HS-5 (cell line): ENCODE results near the gene MARCHF6.

Experiments
- DNase-seq: peaks from one replicate; pipeline ENCODE4 v3.0.0-alpha.2; 2012; ENCODE audit warnings: low read depth

The MARCHF6 gene, protein sequence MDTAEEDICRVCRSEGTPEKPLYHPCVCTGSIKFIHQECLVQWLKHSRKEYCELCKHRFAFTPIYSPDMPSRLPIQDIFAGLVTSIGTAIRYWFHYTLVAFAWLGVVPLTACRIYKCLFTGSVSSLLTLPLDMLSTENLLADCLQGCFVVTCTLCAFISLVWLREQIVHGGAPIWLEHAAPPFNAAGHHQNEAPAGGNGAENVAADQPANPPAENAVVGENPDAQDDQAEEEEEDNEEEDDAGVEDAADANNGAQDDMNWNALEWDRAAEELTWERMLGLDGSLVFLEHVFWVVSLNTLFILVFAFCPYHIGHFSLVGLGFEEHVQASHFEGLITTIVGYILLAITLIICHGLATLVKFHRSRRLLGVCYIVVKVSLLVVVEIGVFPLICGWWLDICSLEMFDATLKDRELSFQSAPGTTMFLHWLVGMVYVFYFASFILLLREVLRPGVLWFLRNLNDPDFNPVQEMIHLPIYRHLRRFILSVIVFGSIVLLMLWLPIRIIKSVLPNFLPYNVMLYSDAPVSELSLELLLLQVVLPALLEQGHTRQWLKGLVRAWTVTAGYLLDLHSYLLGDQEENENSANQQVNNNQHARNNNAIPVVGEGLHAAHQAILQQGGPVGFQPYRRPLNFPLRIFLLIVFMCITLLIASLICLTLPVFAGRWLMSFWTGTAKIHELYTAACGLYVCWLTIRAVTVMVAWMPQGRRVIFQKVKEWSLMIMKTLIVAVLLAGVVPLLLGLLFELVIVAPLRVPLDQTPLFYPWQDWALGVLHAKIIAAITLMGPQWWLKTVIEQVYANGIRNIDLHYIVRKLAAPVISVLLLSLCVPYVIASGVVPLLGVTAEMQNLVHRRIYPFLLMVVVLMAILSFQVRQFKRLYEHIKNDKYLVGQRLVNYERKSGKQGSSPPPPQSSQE

DNA sequence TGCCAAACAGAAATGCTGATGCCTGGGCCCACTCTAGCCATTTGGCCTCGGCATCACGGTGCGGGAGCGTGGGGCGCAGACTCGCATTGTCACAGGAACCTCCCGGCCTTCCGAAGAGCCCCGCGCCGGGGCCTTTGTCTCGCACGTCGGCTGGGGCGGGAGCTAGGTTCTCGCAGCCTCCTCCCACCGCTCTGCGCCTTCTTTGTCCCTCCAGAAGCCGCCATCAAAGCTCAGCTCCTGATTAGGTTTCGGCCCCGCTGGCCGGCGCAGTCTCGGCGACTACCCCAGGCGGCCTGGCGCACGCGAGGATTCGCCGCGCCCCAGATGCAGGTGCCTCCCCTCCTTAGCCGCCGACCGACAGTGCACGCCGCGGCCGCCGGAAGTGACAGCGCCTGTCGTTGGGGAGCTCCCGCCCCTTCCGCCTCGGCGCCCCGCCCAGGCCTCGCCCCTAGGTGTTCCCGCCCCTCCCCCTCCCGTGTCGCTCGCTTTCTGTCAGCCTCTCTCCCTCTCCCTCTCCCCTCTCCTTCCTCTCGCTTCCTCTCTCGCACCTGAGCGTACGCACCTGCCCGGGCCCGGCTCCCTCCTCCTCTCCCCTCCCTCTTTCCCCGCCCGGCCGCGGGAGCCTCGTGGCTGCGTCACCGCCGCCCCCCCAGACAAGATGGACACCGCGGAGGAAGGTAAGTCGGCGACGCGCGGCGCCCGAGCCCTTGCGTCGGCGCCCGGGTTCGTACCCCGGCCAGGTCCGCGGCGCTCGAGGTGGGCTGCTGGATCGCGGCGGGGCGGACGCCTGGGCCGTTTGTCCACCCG is at the start of gene MARCHF6:
Gene MARCHF6 (plus strand): TSS at position 455 of the 807 bp plus-strand sequence. CDS start 204 bp downstream, at position 659.
- DNase-seq, result no peak

DNA sequence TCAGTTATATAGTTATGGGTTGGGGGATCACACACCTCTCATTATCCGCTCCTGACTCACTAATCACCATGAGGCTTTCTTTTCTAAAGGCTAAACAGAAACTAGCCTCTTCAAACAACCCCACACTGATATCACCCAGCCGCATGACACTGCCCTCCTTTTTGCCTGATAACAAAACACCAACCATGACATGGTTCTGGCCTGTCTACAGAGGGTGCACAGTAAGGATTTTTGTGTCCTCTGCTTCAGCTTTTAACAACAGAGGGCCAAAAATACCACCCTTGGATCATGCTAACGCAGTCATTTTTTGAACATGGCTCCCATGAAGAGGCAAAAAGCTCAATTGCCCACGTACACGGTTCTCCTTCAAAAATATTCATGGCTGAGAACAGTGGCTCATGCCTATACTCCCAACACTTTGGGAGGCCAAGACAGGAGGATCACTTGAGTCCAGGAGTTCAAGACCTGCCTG is 49.8 kb upstream of the MARCHF6 start:
- no peak for DNase-seq

DNA sequence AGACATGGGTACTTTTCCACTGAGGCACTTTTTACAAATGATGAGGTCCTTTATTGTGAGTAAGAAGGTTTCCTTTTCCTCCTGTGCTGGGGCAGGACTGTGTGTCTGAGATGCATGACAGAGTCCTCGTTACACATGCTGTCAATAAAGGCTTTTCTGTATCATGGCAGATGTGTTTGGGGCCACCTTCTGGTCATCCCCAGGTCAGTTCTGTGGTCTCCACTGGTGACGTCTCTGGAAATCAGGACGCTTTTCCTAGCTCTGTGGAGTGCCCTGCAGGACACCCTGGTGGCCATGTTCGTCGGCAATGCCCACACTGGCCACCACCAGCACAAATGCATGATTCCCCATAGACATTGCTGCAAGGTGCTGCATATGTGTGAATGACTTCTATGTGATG is 48.6 kb upstream of the MARCHF6 start:
- no peak for DNase-seq

DNA sequence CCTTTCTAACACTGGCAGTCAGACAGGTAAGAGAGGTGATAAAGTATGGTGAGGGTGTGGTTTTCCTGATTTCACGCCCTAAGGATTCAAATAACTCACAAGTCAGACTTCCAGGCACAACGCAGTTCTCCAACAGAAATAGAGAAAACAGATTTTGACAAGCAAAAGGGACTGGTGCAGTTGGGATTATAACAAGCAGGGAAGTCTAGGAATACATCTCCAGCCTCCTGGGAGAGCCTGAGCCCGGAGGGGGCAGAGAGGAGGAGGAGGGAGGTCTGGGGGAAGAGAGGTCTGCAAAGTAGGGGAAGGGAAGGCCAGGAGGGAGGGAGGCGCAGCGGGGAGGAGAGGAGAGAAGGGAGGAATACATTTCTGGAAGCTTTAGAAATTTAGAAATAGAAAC is 47.4 kb upstream of the MARCHF6 start:
- DNase-seq, result no peak

- no peak for DNase-seq
These were observed 46.7 kb upstream of the MARCHF6 start for GRCh38 chr5:10306806-10307205.

DNA sequence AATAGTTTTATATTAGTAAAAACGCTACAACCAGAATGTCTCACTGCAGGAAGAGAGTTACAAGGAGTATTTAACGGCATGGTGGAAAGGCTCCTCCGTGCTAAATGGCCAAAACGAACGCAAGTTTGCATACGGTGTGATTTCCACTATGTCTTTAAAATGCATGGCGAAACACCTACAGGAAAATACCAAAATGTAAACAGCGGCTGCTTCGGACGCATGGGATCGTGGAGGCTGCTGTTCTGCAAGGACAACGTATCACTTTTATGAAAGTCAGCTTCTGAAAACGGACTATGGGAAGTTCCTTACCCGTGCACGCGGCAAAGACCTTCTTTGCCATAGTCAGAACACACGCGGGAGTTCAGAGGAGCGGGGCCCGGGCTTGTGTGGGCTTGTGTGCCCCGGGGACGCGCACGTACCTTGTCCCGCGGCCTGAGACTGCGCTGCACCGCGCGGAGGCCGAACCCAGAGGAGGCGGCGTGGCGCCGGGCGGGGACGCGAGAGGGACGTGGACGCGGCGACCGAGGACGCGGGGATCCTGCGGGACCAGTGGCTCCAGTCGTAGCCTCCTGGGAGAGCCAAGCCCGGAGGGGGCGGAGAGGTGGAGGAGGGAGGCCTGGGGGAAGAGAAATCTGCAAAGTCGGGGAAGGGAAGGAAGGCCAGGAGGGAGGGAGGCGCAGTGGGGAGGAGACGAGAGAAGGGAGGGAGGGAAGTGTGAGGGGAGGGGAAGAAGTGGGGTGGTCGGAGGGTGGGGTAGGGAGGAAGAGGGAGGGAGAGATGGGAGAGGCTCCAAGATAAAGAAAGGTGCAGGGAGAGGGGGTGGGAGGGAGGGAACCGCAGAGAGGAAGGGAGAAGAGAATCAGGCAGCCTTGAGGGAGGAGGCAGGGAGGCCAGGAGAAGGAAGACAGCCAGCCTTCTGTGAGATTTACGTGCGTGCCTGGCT is 46.0 kb upstream of the MARCHF6 start, which contains the start of gene CMBL:
Gene CMBL (minus strand): TSS at position 697 of the 943 bp plus-strand sequence. CDS start 17,140 bp downstream, outside the sequence.
- peak; percentile 24 for DNase-seq

GRCh38 chr5:10308844-10309243 is 44.7 kb upstream of the MARCHF6 start:
- DNase-seq, result no peak

GRCh38 chr5:10310066-10310779 is 43.3 kb upstream of the MARCHF6 start:
- DNase-seq, result peak; percentile 22

- peak; percentile 19 for DNase-seq
These were observed 42.5 kb upstream of the MARCHF6 start for GRCh38 chr5:10310835-10311570.

DNA sequence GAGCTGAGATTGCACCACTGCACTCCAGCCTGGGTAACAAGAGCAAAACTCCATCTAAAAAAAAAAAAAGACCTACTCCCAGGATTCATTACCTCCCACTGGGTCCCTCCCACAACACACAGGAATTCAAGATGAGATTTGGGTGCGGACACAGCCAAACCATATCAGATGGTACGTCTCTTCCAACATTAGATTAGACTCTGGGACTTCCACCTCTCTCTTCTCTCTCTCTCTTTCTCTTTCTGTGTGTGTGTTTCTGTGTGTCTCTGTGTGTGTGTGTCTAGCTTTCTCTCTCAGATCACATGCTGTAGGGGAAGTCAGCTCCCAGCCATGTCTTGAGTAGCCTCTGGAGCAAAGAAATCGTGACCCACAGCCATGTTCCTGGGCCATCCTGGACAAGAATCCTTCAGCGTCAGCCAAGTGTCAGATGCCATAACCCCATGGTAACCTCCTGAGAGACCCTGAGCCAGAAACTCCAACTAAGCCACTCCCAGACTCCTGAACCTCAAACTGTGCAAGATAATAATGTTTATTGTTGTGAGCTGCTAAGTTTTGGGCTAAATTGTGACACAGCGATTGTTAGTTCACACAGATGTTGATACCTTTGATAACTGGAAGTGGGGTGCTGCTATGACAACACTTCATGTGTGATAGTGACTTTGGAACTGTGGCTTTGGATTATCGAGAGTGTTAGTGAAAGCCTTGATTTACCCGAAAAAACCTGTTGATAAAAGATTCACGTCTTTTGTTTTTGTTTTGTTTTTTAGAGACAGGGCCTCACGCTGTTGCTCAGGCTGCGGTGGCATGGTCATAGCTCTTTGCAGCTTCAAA is 41.7 kb upstream of the MARCHF6 start:
- DNase-seq, result no peak

DNA sequence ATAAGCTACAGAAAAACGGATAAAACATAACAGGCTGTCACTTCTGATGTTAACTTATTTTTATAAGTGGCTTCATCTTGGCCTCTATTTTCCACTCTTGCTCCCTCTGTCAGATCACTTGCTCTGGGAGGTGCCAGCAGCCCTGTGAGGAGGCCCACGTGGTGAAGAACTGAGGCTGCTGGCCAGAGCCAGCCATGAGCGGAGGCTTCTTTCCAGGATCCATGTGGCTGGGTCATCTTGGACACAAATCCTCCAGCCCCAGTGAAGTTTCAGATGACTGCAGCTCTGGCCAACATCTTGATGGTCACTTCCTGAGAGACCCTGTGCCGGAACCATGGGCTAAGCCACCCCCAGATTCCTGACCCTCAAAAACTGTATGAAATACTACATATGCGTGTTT is 38.3 kb upstream of the MARCHF6 start:
- DNase-seq, result no peak

- no peak for DNase-seq
These were observed 37.5 kb upstream of the MARCHF6 start for GRCh38 chr5:10315824-10316509.

DNA sequence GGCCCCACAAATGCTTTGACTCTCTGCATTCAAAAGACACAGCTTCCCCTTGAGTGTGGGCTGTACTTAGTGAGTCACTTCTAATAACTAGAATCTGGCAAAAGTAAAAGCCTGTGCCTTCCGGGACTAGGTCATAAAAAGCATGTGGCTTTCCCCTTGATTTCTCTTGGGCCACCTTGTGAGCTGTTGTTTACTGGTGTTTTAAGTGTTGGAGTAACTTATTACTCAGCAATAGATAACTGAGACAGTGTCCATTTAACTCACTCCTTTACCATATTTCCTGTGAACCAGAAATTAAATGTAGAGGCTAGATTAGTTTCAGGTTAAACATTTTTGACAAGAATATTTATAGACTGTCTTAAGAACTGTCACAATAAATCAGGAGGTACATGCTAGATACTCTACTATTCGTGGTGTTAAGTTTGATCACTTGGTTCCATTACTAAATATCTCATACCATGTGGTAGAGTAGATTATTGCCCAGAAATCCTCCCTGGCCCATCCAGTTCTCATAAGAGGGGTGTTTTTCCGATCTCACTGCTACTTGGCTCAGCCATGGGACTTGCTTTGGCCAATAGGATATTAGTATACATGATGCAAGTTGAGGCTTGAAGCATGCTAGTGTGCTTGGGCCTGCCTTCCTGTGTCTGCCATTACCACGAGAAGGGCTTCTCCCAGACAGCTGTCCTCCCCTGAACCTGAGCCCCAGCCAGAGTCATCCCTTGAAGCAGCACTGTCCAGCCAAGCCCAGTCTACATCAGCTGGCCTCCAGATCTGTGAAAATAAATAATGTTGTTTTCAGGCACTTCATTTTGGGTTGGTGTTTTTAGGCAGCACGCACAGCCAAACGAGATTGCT is 35.4 kb upstream of the MARCHF6 start:
- no peak for DNase-seq

DNA sequence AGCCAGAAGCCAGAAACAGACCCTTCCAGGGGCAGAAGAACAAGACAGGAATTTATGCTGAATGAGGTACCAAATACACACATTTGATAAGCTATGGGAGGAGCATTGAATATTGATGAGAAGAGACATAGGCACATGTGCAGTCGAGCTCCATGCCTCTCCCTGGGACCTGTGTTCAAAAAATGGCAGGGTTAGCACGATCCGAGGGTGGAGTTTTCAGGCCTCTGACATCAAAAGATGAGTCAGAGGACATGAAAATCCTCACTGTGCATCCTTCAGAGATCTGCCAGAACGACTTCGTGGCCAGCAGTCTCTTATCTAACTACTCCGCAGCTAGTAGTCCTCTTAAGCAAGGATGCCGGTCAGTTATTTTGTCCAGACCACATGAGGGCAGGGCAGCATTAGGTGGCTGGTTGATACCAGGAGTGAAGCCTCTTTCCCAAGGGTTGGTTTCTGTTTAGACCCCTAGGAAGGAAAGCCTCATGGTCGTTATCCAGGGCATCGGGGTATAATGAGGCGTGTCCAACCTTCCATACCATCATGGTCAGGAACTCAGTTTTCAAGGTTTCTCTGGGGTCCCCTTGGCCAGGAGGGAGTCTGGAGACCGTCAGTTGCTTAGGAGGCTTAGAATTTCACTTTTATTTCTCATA is 34.2 kb upstream of the MARCHF6 start:
- DNase-seq, result no peak

GRCh38 chr5:10320793-10321192 is 32.7 kb upstream of the MARCHF6 start:
- DNase-seq, result no peak

DNA sequence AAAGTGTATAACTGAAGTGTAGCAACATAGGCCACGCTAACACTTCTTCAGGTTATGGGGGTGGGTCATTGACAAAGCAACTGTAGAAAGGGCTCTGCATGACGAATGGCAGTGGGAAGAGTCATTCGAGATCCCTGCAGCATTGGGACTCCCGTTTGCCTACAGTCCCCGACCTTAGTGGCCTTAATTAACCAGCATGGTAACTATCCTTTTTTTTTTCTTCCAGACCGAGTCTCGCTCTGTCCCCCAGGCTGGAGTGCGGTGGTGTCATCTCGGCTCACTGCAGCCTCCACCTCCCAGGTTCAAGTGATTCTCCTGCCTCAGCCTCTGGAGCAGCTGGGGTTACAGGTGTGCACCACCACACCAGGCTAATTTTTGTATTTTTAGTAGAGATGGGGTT is 31.6 kb upstream of the MARCHF6 start:
- DNase-seq, result no peak
